ENCODE measurements around the gene CEBPE. TPM values are rescaled to one million over a fixed set of nuclear protein-coding genes. Genes with fewer than 3 reads are reported as not detected.

Gene CEBPE
- total RNA-seq, 4 donors from 2014 or later: not detected

DNA sequence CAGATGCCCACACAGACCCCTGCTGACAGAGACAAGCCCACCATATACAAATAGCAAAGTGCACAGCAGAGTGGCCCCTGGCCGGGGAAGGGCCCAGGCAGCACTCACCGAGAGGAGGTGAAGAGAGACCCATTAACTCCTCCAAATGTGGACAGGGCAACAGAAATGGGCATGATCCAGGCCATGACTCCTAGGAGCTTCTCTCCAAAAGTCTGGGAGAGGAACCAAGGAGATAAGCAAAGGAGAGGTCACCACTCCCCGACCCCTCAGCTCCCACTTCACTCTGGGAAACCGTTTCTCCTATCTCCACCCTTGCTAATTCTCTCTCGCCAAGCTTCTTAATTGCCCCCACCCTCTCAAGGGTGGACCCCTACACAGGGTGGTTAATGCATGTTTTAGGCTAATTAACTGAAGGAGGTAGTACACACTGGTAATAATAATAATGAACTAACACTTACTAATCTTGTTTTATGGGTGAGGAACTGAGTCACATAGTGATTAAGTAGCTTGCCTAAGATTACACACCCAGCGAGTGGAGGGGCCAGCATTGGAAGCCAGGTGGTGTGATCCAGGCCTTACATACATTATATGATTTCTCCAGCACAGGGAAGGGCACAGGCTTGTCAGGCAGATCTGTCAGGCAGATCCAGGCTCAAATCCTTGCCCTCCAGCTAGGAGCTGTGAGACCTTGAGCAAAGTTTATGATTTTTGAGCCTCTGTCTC, 18.9 kb upstream of the CEBPE start:
- no peaks in the 10 kb centered on the region for H3K27me3 ChIP-seq
- no peak overlapping the region for H3K27ac ChIP-seq
- no peaks in the 10 kb centered on the region for H3K4me1 ChIP-seq
- TF ChIP-seq, protein P1, sequence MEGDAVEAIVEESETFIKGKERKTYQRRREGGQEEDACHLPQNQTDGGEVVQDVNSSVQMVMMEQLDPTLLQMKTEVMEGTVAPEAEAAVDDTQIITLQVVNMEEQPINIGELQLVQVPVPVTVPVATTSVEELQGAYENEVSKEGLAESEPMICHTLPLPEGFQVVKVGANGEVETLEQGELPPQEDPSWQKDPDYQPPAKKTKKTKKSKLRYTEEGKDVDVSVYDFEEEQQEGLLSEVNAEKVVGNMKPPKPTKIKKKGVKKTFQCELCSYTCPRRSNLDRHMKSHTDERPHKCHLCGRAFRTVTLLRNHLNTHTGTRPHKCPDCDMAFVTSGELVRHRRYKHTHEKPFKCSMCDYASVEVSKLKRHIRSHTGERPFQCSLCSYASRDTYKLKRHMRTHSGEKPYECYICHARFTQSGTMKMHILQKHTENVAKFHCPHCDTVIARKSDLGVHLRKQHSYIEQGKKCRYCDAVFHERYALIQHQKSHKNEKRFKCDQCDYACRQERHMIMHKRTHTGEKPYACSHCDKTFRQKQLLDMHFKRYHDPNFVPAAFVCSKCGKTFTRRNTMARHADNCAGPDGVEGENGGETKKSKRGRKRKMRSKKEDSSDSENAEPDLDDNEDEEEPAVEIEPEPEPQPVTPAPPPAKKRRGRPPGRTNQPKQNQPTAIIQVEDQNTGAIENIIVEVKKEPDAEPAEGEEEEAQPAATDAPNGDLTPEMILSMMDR (IDR thresholded peaks at IDR 0.05): no peak
- no peak for TF ChIP-seq POLR2A (IDR thresholded peaks at IDR 0.05)
- H3K9me3 ChIP-seq: no peaks in the 10 kb centered on the region
- H3K4me3 ChIP-seq: no peak overlapping the region
- no peak for DNase-seq
- peaks cover 0 to 16% (median 0%) of the 10 kb centered on the region in 3 donors for H3K36me3 ChIP-seq

- H3K9me3 ChIP-seq: no peaks in the 10 kb centered on the region
- H3K36me3 ChIP-seq: peaks cover 0 to 16% (median 0%) of the 10 kb centered on the region in 3 donors
- no peak overlapping the region for H3K27ac ChIP-seq
- H3K4me1 ChIP-seq: no peaks in the 10 kb centered on the region
- no peaks in the 10 kb centered on the region for H3K27me3 ChIP-seq
- DNase-seq: no peak
- no peak for TF ChIP-seq POLR2A (IDR thresholded peaks at IDR 0.05)
- TF ChIP-seq, protein P1 (IDR thresholded peaks at IDR 0.05): no peak
- no peak overlapping the region for H3K4me3 ChIP-seq
Measured at GRCh38 chr14:23137192-23137812, 18.2 kb upstream of the CEBPE start.

- H3K36me3 ChIP-seq: peaks cover 0 to 16% (median 0%) of the 10 kb centered on the region in 3 donors
- no peaks in the 10 kb centered on the region for H3K4me1 ChIP-seq
- TF ChIP-seq POLR2A (IDR thresholded peaks at IDR 0.05): no peak
- TF ChIP-seq, protein P1 (IDR thresholded peaks at IDR 0.05): no peak
- no peak overlapping the region for H3K4me3 ChIP-seq
- H3K27ac ChIP-seq: no peak overlapping the region
- no peaks in the 10 kb centered on the region for H3K9me3 ChIP-seq
- no peaks in the 10 kb centered on the region for H3K27me3 ChIP-seq
- DNase-seq: no peak
Measured at GRCh38 chr14:23136566-23137133, 17.6 kb upstream of the CEBPE start.

- Histone ChIP-seq H3K4me1 (no peaks in the 10 kb centered on the region), H3K9me3 (no peaks in the 10 kb centered on the region), H3K36me3 (peaks cover 0 to 13% (median 0%) of the 10 kb centered on the region in 3 donors), H3K27ac (no peak overlapping the region), H3K4me3 (no peak overlapping the region), H3K27me3 (no peaks in the 10 kb centered on the region)
- TF ChIP-seq, protein P1 (IDR thresholded peaks at IDR 0.05): no peak
- TF ChIP-seq POLR2A (IDR thresholded peaks at IDR 0.05): no peak
- no peak for DNase-seq
Measured at GRCh38 chr14:23132970-23133369, 13.9 kb upstream of the CEBPE start.

GRCh38 chr14:23131482-23131881, 12.4 kb upstream of the CEBPE start:
- H3K27me3 ChIP-seq: no peaks in the 10 kb centered on the region
- no peak overlapping the region for H3K4me3 ChIP-seq
- TF ChIP-seq, protein P1 (IDR thresholded peaks at IDR 0.05): no peak
- no peak for TF ChIP-seq POLR2A (IDR thresholded peaks at IDR 0.05)
- H3K9me3 ChIP-seq: no peaks in the 10 kb centered on the region
- no peak for DNase-seq
- no peak overlapping the region for H3K27ac ChIP-seq
- H3K36me3 ChIP-seq: peaks cover 0 to 19% (median 0%) of the 10 kb centered on the region in 3 donors
- H3K4me1 ChIP-seq: no peaks in the 10 kb centered on the region
